CD4-positive, alpha-beta T cell treated with Interferon alpha-2 for 1 hour (primary cell): ENCODE results near the gene TMEM239.

Experiments used
- DNase-seq, 2 donors: peaks; one replicate each; pipeline ENCODE4 v3.0.0-alpha.2; 2020 to 2022

The TMEM239 gene

DNA sequence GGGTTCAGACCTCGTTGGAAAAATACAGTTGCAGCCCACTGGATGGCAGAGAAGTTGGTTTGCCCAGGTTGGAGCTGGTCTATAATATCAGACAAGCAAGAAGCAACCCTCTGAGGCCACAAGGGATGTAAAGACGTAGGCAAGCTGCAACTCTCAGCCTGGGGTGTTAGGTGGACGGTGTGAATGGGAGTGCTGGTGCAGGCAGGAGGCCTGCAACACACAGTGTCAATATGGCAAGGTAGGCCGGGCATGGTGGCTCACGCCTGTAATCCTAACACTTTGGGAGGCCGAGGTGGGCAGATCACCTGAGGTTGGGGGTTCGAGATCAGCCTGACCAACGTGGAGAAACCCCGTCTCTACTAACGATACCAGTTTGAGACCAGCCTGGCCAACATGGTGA lies 34.9 kb downstream of the TMEM239 start:
- no peak for DNase-seq

DNA sequence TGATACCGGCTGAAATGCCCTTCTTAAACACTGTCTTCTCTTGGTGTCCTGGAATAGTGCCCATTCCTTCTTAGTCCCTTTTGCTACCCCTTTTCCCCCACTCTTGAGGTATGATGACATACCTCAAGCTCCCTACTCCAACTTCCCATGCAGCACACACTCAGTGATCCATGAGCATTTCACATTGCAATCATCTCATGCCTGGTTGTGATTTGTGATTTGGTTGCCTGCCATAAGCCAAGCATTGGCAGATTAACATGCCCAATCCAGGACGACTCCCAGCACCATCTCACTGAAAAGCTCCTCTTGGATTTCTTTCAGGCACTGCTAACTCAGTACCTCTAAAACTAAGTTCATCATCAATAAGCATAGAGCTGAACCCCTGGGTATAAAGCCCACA lies 42.4 kb downstream of the TMEM239 start:
- DNase-seq = no peak

DNA sequence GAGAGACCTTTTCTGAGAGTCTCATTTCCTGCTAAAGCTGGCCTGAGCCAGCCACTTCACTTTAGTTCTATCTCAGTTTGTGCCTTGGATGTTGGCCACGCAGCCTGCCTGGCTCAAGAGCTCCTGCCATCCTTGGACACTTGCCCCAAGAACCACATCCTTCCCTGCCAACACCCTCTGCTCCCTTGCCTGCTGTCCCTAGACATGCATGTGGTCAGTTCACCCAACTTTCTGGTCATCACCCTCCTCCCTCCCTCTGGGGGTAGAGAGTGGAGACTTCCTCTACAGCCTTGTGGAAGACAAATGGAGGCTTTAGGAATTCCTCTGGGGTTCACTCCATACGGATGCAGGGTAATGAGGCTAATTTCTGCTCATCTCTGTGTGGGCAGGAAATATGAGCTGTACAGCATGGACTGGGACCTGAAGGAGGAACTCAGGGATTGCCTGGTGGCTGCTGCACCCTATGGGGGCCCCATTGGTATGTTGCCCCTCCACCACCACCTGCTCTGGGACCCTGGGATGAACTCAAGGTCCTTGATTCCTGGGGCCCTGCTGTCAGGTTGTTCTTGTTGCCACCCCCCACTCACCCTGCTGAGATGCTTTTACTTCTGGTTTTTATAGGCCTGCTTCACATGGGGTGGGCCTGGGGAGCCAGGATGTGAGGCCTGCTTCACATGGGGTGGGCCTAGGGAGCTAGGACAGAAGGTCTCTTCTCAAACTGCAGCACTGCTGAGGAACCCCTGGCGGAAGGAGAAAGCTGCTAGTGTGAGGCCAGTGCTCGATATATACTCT lies 43.4 kb downstream of the TMEM239 start:
- no peak for DNase-seq

DNA sequence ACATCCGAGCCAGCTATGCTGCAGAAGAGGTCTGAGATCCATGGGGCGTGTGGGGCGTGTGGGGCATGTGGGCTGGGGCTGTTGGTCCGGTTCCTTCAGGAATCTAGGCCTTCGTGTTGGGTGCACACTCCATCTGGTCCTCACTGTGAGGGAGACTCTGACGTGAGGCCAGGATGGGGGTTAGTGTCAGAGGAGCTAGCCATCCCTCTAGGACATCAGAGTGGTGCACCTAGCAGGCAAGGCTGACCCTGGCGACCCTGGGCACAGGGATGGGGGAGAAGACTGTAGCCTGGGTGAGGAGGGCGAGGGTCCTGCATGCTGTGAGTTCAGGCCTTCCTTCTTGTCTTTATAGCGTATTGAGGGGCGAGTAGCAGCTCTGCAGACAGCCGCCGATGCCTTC lies 48.5 kb downstream of the TMEM239 start:
- DNase-seq = no peak

DNA sequence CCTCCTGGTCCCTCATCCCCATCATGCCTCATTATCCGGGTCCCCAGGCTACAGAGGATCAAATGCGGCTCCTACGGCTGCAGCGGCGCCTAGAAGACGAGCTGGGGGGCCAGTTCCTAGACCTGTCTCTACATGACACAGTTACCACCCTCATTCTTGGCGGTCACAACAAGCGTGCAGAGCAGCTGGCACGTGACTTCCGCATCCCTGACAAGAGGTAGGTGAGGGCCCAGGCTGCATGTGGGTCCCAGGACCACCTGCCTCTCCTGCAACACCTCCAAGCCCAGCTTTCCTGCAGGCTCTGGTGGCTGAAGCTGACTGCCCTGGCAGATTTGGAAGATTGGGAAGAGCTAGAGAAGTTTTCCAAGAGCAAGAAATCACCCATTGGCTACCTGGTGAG lies 48.9 kb downstream of the TMEM239 start:
- no peak for DNase-seq

DNA sequence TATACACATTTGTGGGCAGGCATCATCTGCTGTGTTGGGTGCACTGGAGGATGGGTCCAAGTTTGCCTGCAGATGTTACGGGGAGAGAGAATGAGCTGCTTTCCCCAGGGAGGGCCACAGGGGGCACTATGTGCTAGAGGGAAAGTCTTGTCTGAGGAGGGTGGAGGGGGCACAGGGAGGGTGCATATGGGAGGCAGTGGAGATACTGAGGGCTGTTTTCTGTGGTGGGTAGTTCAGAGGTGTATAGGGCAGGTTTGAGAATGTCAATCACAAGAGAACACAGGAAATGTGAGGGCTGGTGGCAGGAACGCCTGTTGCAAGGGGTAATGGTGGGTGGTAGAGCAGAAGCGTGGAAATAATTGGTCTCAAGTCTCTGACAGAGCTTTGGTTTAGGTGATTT lies 49.5 kb downstream of the TMEM239 start:
- peak; percentile 23 to 57 for DNase-seq

DNA sequence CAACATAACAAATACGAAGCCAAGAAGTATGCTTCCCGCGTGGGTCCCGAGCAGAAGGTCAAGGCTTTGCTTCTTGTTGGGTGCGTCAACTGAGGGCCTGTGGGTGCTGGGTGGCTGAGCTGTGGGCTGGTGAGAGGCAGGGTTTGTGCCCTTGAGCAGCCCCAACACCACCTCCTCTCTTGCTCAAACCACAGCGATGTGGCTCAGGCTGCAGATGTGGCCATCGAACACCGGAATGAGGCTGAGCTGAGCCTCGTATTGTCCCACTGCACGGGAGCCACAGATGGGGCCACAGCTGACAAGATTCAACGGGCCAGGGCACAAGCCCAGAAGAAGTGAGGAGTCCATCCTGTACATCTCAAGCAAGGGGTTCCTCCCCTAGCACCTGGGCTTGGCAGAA lies 50.1 kb downstream of the TMEM239 start:
- DNase-seq = peak in 1 of 2 donors; percentile 15

DNA sequence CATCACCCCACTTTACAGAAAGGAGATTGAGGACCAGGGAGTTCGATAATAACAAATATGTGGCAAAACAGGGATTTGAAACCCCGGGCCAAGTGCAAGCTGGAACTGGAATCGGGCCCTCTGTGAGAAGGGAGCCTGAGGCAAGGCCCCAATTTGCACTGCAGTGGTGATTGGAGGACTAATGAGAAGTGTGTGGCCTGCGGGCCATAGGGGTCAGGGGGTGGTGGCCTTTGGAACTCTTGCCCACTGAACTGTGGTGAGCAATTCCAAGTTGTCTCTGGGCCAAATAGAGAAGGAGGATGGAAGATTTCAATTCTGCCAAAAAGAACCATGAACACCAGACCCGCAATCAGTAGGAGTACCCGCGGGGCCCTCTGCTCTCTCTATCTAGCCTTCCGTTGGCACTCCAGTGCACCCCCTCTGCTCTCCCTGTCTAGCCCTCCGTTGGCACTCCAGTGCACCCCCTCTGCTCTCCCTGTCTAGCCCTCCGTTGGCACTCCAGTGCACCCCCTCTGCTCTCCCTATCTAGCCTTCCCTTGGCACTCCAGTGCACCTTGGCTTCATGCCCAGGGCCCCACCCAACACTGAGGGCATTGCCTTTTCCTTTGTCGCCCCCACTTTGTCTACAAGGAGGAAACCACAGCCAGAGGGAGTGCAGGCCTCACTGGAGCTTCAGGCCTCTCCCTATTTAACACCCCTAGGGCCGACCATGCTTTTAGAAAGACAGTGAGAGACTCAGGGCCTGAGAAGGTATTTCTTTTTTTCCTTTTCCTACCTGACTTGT lies 51.1 kb downstream of the TMEM239 start:
- DNase-seq = no peak
